Left ventricle myocardium superior (tissue), 1 donor: ENCODE results near the gene PWP2. TPM values are rescaled to one million over a fixed set of nuclear protein-coding genes. Genes with fewer than 3 reads are reported as not detected.
A peak's percentile ranks its signal among the peaks of the same experiment; 100 is the strongest.
"Not testable (repeated sequence)": the region's sequence is repeated elsewhere in the genome, so short reads cannot be mapped to it uniquely, and the experiment has no call there.

ENCODE experiments used
- ATAC-seq: fragments of 200-7000 bp; cut with Tn5 transposase; one replicate; pipeline ENCODE4 v1.9.1; 2020; ENCODE audit warnings: mild to moderate bottlenecking, moderate library complexity
- DNase-seq: peaks from one replicate; pipeline ENCODE4 v3.0.0-alpha.2; 2020
- intact Hi-C: fragments of 100-400 bp; cut with micrococcal nuclease; formaldehyde crosslinking; loops from one replicate; pipeline ENCODE4 v1.11.0; 2022
- long read RNA-seq: library from polyadenylated mRNA; unstranded; transcript quantifications from one replicate; pipeline ENCODE4 v2.0.0, GENCODE V29; 2021
- total RNA-seq: library from RNA; stranded (reverse); fragmentation: NEBNext Ultra II Directional; extraction: Animal tissue kit (Norgen Biotek cat#: 25700); gene quantifications from one replicate; pipeline ENCODE4 v1.2.1, GENCODE V29; 2021
- donor health status: DM: no; HTN: yes; CAD: no; lungs with severe emphysema.

Gene PWP2
- total RNA-seq: 8.7 TPM
- long read RNA-seq, transcript PWP2-201 (21 exons, 3,297 nt): major isoform, 25 of 33 reads
- long read RNA-seq, partial matches to known transcripts: 4 of 33 reads
- long read RNA-seq, other reads (novel, unspliced or antisense): 4 of 33 reads

- ATAC-seq (peak; percentile 97), DNase-seq (peak; percentile 42)
- intact Hi-C loops: not testable (repeated sequence)
Observed at GRCh38 chr21:44107026-44107501, at the start of gene PWP2. Gene PWP2 (plus strand): TSS chr21:44107399. CDS start chr21:44107417, 18 bp downstream.

GRCh38 chr21:44057960-44058651, 49.1 kb upstream of the PWP2 start:
- DNase-seq (no peak), ATAC-seq (no peak)
- intact Hi-C loops: no loop called here

GRCh38 chr21:44058652-44058964, 48.6 kb upstream of the PWP2 start:
- ATAC-seq: no peak
- intact Hi-C loops: no loop called here
- no peak for DNase-seq

- intact Hi-C loops: no loop called here
- DNase-seq (no peak), ATAC-seq (no peak)
Observed at GRCh38 chr21:44058981-44059380, 48.2 kb upstream of the PWP2 start.

GRCh38 chr21:44059710-44060109, 47.5 kb upstream of the PWP2 start:
- ATAC-seq (no peak), DNase-seq (no peak)
- intact Hi-C loops: no loop called here

- intact Hi-C loops: no loop called here
- ATAC-seq (no peak), DNase-seq (no peak)
Observed at GRCh38 chr21:44062380-44062779, 44.8 kb upstream of the PWP2 start.

- ATAC-seq: no peak
- intact Hi-C loops: no loop called here
- no peak for DNase-seq
Observed at GRCh38 chr21:44063151-44063912, 43.9 kb upstream of the PWP2 start.

GRCh38 chr21:44064852-44065403, 42.3 kb upstream of the PWP2 start:
- DNase-seq: no peak
- ATAC-seq: no peak
- intact Hi-C loops: no loop called here

- ATAC-seq (no peak), DNase-seq (no peak)
- intact Hi-C loops: no loop called here
Observed at GRCh38 chr21:44065428-44065827, 41.8 kb upstream of the PWP2 start.

- DNase-seq (no peak), ATAC-seq (no peak)
- intact Hi-C loops: no loop called here
Observed at GRCh38 chr21:44066116-44066515, 41.1 kb upstream of the PWP2 start.

DNA sequence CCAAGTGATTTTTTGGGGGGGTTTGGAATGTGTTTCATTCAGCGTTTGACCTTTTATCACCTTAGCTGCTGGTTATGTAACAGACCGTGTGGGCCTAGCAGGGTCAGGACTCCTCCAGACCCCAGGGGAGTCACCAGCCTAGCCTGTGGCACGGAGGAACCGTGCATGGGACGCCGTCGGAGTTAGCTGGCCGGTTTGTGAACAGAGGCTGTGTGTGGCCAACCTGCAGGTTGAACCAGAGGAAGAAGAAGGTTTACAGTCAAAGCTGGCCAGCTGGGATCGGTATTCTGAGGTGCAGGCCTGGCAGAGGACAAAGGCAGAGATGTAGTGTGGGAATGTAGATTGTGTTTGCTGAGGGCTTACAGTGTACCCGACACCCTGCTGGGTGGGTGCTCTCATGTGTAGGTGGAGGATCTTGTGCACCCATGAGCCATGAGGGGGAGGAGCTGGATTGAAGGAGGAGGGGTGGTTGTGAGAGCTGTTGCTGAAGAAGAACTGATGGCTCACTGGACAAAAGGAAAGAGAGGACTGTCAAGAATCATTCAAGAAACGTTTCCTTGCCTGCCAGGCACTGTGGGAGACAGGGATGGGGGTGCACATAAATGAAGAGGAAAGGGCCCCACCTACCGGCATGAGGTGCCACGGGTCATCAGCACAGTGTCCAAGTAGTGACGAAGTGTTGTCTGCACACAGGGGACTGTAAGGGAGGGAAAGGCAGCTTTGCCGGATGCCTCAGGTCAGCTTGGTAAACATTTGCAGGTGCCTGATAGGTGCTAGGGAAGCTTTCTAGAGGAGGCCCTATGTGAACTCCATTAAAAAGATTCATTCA, 40.0 kb upstream of the PWP2 start:
- no peak for DNase-seq
- ATAC-seq: peak; percentile 24

DNA sequence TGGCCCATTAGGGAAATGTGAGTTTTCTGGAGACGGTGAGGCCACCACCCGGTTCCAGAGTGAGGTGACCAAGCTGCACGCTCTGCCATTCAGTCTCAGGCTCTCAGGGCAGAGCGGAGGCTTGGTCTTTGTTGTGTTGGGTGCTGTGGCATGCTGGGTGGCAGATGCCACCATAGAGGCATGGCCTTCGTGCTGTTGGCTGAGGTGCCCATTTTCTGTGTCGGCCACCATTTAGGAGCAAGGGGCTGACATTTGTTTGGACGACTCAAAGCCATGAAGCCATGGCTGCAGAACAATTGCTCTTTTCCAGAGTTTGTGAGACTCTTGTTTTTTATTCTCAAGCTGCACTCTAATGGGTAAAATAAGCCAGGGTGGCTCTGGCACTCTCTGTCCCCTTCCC, 36.8 kb upstream of the PWP2 start:
- no peak for ATAC-seq
- intact Hi-C loops: no loop called here
- no peak for DNase-seq

More for the DNA sequence above, 40.0 kb upstream of the PWP2 start:
- intact Hi-C loops: no loop called here

- no peak for ATAC-seq
- intact Hi-C loops: no loop called here
Observed at GRCh38 chr21:44071359-44072104, 35.7 kb upstream of the PWP2 start.

DNA sequence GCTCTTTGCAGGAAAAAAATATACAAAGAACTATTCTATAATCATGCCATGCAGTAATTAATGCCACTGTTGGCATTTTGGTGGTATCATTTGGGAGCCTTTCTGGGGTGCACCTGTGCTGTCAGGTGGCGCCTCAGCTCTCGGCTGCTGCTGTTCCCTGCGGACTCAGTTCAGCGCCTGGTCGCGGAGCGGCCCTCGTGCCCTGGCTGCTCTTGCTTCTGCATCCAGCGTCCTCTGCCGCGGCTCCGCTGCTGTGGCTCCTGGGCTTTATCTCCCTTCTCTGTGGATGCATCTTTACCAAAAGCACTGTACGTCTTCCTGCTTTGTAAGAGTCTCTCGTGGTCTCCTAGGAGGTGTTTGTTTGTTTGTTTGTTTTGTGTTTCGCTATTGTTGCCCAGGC, 35.1 kb upstream of the PWP2 start:
- ATAC-seq: no peak
- DNase-seq: no peak
- intact Hi-C loops: no loop called here

More at GRCh38 chr21:44071359-44072104, 35.7 kb upstream of the PWP2 start:
- no peak for DNase-seq

DNA sequence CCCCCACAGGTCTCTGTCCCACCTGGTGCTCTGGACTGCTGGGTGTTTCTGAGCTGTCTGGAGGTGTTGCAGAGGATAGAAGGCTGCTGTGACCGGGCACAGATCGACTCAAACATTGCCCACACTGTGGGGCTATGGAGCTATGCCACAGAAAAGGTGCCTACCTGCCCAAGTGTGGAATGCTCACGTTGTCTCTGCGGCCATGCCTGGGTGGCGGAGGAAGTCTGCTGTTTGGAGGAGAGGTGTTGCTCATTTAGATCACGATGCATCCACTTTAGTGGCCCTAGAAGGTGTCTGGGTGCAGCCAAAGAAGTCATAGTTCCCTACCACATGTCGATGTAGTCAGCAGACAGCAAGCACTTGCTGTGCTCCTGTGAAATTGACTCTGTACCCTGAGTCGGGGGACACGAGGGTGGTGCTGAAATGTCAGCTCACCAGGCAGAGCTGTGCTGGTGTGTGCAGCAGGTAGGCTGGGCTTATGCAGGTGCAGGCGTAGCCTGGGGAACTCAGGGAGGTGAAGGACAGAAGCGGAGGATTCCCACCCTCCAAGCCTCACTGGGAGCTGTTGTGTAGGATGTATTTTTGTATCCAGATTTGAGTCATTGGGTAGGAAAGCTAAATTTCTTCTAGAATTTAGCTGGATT, 32.8 kb upstream of the PWP2 start:
- ATAC-seq (no peak), DNase-seq (no peak)
- intact Hi-C loops: no loop called here

GRCh38 chr21:44076316-44076715, 30.9 kb upstream of the PWP2 start:
- ATAC-seq (no peak), DNase-seq (no peak)
- intact Hi-C loops: no loop called here

- ATAC-seq (no peak), DNase-seq (no peak)
- intact Hi-C loops: no loop called here
Observed at GRCh38 chr21:44078411-44078981, 28.7 kb upstream of the PWP2 start.

DNA sequence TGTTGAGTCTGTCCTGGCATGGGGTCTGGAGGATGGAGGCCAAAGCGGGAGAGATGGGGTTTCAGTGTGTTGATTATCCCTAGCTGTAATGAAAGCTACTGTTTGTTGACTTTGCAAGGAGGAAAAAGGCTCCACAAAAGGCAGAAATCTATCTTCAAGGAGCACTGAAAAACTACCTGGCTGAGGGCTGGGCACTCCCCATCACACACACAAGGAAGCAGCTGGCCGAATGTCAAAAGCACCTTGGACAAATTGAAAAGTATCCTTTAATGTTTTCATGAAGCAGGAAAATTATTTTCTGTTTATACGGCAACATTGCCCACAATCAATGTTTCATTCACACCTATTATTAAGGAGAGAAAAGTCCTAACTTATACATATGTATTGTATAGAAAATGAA, 27.8 kb upstream of the PWP2 start:
- intact Hi-C loops: no loop called here
- DNase-seq (no peak), ATAC-seq (no peak)
